Suprapubic skin (tissue), 4 donors: ENCODE results near the gene PPM1H.

ENCODE experiments used
- EP300 ChIP-seq: sonication (generic); formaldehyde crosslinking; IDR thresholded peaks from one replicate; pipeline ENCODE4 v1.6.1; 2017; ENCODE audit warnings: antibody characterized with exemption
- POLR2A ChIP-seq, 2 donors: fragments of 450-650 bp; IDR thresholded peaks; one replicate each; pipeline ENCODE4 v1.6.1; 2017; ENCODE audit warnings: antibody characterized with exemption in 2 of 2, mild to moderate bottlenecking in 2 of 2, moderate library complexity in 2 of 2
- POLR2AphosphoS5 ChIP-seq, 3 donors: sonication (generic); formaldehyde crosslinking; IDR thresholded peaks; one replicate each; pipeline ENCODE4 v1.6.1; 2017; ENCODE audit warnings: antibody characterized with exemption in 3 of 3
- TF ChIP-seq, protein P1 (sequence below), 2 donors: fragments of 200-600 bp in 1 of 2; fragments of 450-650 bp in 1 of 2; sonication (generic) in 1 of 2; IDR thresholded peaks; one replicate each; pipeline ENCODE4 v1.5.1; 2016 to 2019; ENCODE audit warnings: antibody characterized with exemption in 2 of 2, mild to moderate bottlenecking in 1 of 2, moderate library complexity in 1 of 2

DNA sequence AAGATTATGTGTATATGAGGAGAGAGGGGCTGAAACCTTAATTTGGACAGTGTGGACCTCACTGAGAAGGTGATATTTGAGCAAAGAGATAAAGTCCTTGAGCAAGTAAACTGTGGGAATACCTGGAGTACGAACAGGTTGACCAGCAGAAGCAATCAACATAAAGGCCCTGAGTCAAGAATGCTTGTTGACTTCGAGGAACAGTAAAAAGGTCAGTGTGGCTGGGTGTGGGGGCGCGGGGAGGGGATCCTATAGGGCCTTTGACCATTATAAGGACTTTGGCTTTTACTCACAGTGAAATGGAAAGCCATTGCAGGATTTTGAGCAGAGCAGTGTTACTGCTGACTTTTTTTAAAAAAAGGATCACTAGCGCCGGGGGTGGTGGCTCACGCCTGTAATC is 34.7 kb upstream of the PPM1H start:
- TF ChIP-seq, protein P1, sequence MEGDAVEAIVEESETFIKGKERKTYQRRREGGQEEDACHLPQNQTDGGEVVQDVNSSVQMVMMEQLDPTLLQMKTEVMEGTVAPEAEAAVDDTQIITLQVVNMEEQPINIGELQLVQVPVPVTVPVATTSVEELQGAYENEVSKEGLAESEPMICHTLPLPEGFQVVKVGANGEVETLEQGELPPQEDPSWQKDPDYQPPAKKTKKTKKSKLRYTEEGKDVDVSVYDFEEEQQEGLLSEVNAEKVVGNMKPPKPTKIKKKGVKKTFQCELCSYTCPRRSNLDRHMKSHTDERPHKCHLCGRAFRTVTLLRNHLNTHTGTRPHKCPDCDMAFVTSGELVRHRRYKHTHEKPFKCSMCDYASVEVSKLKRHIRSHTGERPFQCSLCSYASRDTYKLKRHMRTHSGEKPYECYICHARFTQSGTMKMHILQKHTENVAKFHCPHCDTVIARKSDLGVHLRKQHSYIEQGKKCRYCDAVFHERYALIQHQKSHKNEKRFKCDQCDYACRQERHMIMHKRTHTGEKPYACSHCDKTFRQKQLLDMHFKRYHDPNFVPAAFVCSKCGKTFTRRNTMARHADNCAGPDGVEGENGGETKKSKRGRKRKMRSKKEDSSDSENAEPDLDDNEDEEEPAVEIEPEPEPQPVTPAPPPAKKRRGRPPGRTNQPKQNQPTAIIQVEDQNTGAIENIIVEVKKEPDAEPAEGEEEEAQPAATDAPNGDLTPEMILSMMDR (IDR thresholded peaks at IDR 0.05): no peak
- TF ChIP-seq POLR2A (IDR thresholded peaks at IDR 0.05): no peak
- no peak for TF ChIP-seq EP300
- no peak for TF ChIP-seq POLR2AphosphoS5 (IDR thresholded peaks at IDR 0.05)
